ENCODE data around the gene SEMA3C.

The SEMA3C gene

DNA sequence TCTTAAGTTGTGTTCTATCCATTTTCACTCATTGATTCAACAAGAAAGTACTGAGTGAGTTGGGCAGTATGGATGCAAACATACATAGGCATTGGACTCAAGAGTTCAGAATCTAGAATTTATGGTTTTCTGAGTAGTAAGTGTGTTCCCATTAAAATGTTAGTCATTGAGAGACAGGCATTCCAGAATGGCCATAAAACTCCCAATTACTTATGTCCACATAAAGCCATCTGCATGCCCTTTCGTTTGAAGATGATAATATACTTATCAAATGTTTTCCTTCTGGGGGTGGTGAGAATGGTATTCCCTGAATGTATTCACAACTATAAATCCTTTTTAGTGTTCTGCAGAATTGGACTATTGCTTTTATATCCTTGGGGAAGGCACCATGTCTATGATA is 148.8 kb downstream of the SEMA3C start:
- ChIA-PET CTCF (interaction anchor here (0.6 kb wide), 1 partner anchor 116 kb away, joined by 3 read pairs; no protein-coding TSS in a partner anchor), POLR2A (no interaction called here)
- Histone ChIP-seq H3K4me3 (ENCODE audit: low read depth, low read length) (no peak overlapping the region), H3K27ac (ENCODE audit: extremely low read depth, low read depth, low read length) (no peak overlapping the region), H3K36me3 (ENCODE audit: control insufficient read depth in 2 of 2, insufficient read depth in 1 of 2, low read length in 2 of 2) (no peaks in the 10 kb centered on the region), H3K4me1 (ENCODE audit: control insufficient read depth, insufficient read depth, low read length) (peaks cover 31% of the 10 kb centered on the region), H3K9me3 (ENCODE audit: control insufficient read depth, insufficient read depth, low read depth, low read length) (no peaks in the 10 kb centered on the region)
- peak; percentile 52; the same call in 1 of the 2 replicates for TF ChIP-seq PRDM4 (tag by site-specific recombination; IDR thresholded peaks at IDR 0.05)
- TF ChIP-seq ZNF654 (tag by site-specific recombination; IDR thresholded peaks at IDR 0.05; ENCODE audit: low read depth) = no peak
- TF ChIP-seq ZNF513 (tag by site-specific recombination; IDR thresholded peaks at IDR 0.05) = no peak
- 0 out of 2 replicates have a peak, but pooled peaks have one; percentile 30 for TF ChIP-seq ZBTB44 (tag by site-specific recombination; IDR thresholded peaks at IDR 0.05)
- TF ChIP-seq ZNF529 (tag by site-specific recombination; IDR thresholded peaks at IDR 0.05; ENCODE audit: insufficient replicate concordance) = no peak
- TF ChIP-seq, protein P1, sequence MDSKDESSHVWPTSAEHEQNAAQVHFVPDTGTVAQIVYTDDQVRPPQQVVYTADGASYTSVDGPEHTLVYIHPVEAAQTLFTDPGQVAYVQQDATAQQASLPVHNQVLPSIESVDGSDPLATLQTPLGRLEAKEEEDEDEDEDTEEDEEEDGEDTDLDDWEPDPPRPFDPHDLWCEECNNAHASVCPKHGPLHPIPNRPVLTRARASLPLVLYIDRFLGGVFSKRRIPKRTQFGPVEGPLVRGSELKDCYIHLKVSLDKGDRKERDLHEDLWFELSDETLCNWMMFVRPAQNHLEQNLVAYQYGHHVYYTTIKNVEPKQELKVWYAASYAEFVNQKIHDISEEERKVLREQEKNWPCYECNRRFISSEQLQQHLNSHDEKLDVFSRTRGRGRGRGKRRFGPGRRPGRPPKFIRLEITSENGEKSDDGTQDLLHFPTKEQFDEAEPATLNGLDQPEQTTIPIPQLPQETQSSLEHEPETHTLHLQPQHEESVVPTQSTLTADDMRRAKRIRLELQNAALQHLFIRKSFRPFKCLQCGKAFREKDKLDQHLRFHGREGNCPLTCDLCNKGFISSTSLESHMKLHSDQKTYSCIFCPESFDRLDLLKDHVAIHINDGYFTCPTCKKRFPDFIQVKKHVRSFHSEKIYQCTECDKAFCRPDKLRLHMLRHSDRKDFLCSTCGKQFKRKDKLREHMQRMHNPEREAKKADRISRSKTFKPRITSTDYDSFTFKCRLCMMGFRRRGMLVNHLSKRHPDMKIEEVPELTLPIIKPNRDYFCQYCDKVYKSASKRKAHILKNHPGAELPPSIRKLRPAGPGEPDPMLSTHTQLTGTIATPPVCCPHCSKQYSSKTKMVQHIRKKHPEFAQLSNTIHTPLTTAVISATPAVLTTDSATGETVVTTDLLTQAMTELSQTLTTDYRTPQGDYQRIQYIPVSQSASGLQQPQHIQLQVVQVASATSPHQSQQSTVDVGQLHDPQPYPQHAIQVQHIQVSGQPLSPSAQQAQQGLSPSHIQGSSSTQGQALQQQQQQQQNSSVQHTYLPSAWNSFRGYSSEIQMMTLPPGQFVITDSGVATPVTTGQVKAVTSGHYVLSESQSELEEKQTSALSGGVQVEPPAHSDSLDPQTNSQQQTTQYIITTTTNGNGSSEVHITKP (tag by site-specific recombination; IDR thresholded peaks at IDR 0.05) = no peak
- no peak for TF ChIP-seq ZNF677 (tag by site-specific recombination; IDR thresholded peaks at IDR 0.05)
- TF ChIP-seq, protein P2, sequence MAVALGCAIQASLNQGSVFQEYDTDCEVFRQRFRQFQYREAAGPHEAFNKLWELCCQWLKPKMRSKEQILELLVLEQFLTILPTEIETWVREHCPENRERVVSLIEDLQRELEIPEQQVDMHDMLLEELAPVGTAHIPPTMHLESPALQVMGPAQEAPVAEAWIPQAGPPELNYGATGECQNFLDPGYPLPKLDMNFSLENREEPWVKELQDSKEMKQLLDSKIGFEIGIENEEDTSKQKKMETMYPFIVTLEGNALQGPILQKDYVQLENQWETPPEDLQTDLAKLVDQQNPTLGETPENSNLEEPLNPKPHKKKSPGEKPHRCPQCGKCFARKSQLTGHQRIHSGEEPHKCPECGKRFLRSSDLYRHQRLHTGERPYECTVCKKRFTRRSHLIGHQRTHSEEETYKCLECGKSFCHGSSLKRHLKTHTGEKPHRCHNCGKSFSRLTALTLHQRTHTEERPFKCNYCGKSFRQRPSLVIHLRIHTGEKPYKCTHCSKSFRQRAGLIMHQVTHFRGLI (tag by site-specific recombination; IDR thresholded peaks at IDR 0.05) = no peak
- TF ChIP-seq ZNF501 (tag by site-specific recombination; IDR thresholded peaks at IDR 0.05) = no peak
- no peak for TF ChIP-seq ZNF426 (tag by site-specific recombination; IDR thresholded peaks at IDR 0.05)
- no peak for TF ChIP-seq ZNF514 (tag by site-specific recombination; IDR thresholded peaks at IDR 0.05)
- no peak for TF ChIP-seq ZNF623 (tag by site-specific recombination; IDR thresholded peaks at IDR 0.05)
- no peak for TF ChIP-seq ZNF416 (tag by site-specific recombination; IDR thresholded peaks at IDR 0.05)
- TF ChIP-seq ZNF701 (tag by site-specific recombination; IDR thresholded peaks at IDR 0.05) = no peak
- TF ChIP-seq ZNF423 (tag by site-specific recombination; IDR thresholded peaks at IDR 0.05) = no peak
- TF ChIP-seq ZNF580 (tag by site-specific recombination; IDR thresholded peaks at IDR 0.05) = no peak
- TF ChIP-seq ZNF16 (tag by site-specific recombination; IDR thresholded peaks at IDR 0.05; ENCODE audit: low read depth) = no peak
- TF ChIP-seq WT1 (tag by site-specific recombination; IDR thresholded peaks at IDR 0.05) = peak; percentile 31; the same call in 1 of the 2 replicates
- TF ChIP-seq, protein P3, sequence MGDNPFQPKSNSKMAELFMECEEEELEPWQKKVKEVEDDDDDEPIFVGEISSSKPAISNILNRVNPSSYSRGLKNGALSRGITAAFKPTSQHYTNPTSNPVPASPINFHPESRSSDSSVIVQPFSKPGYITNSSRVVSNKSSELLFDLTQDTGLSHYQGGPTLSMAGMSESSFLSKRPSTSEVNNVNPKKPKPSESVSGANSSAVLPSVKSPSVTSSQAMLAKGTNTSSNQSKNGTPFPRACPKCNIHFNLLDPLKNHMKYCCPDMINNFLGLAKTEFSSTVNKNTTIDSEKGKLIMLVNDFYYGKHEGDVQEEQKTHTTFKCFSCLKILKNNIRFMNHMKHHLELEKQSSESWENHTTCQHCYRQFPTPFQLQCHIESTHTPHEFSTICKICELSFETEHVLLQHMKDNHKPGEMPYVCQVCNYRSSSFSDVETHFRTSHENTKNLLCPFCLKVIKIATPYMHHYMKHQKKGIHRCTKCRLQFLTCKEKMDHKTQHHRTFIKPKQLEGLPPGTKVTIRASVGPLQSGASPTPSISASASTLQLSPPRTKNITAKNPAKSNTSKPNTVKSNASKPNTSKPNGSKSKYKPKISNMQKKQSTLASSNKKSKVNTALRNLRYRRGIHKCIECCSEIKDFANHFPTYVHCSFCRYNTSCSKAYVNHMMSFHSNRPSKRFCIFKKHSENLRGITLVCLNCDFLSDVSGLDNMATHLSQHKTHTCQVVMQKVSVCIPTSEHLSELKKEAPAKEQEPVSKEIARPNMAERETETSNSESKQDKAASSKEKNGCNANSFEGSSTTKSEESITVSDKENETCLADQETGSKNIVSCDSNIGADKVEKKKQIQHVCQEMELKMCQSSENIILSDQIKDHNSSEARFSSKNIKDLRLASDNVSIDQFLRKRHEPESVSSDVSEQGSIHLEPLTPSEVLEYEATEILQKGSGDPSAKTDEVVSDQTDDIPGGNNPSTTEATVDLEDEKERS (tag by site-specific recombination; IDR thresholded peaks at IDR 0.05) = no peak
- 0 out of 2 replicates have a peak, but pooled peaks have one; percentile 58 for TF ChIP-seq ZNF18 (tag by site-specific recombination; IDR thresholded peaks at IDR 0.05)
- no peak; the same call in 1 of the 2 replicates for TF ChIP-seq TCF7L2 (IDR thresholded peaks at IDR 0.05; ENCODE audit: borderline replicate concordance, low read depth, low read length)
